Activated T-cell treated with anti-CD3 and anti-CD28 coated beads, Interleukin-2, amount 50 U/mL, for 24 hours (primary cell): ENCODE measurements around the gene CHID1.

ENCODE experiments used
- DNase-seq: peaks from one replicate; pipeline ENCODE4 v3.0.0-alpha.2; 2020
- H3K27ac Mint-ChIP-seq: 2 replicates; pipeline ENCODE4 v1.8.0; 2020; ENCODE audit warnings: mild to moderate bottlenecking, mixed read lengths
- H3K27me3 Mint-ChIP-seq: 2 replicates; pipeline ENCODE4 v1.8.0; 2020; ENCODE audit warnings: mixed read lengths
- H3K36me3 Mint-ChIP-seq: 2 replicates; pipeline ENCODE4 v1.8.0; 2020; ENCODE audit warnings: low read depth, mixed read lengths
- H3K4me1 Mint-ChIP-seq: 2 replicates; pipeline ENCODE4 v1.8.0; 2020; ENCODE audit warnings: low read depth, mixed read lengths
- H3K4me3 Mint-ChIP-seq: 2 replicates; pipeline ENCODE4 v1.8.0; 2020; ENCODE audit warnings: mild to moderate bottlenecking, moderate library complexity, mixed read lengths
- H3K9me3 Mint-ChIP-seq: 2 replicates; pipeline ENCODE4 v1.8.0; 2020; ENCODE audit warnings: mixed read lengths

The CHID1 gene

GRCh38 chr11:925158-925495, 14.5 kb upstream of the CHID1 start:
- no peak for DNase-seq
- no peak overlapping the region for H3K4me3 Mint-ChIP-seq
- H3K9me3 Mint-ChIP-seq = no peaks in the 10 kb centered on the region
- peaks cover 36% of the 10 kb centered on the region for H3K4me1 Mint-ChIP-seq
- peaks cover 26% of the 10 kb centered on the region for H3K36me3 Mint-ChIP-seq
- no peak overlapping the region for H3K27ac Mint-ChIP-seq
- no peaks in the 10 kb centered on the region for H3K27me3 Mint-ChIP-seq

- no peak overlapping the region for H3K27ac Mint-ChIP-seq
- DNase-seq = peak; percentile 39
- H3K9me3 Mint-ChIP-seq = no peaks in the 10 kb centered on the region
- H3K27me3 Mint-ChIP-seq = no peaks in the 10 kb centered on the region
- no peak overlapping the region for H3K4me3 Mint-ChIP-seq
- H3K4me1 Mint-ChIP-seq = peaks cover 33% of the 10 kb centered on the region
- peaks cover 23% of the 10 kb centered on the region for H3K36me3 Mint-ChIP-seq
Observed at GRCh38 chr11:924406-925157, 14.0 kb upstream of the CHID1 start.

GRCh38 chr11:923691-924405, 13.2 kb upstream of the CHID1 start:
- Mint-ChIP-seq H3K9me3 (no peaks in the 10 kb centered on the region), H3K4me1 (peaks cover 28% of the 10 kb centered on the region), H3K27me3 (no peaks in the 10 kb centered on the region), H3K4me3 (no peak overlapping the region), H3K27ac (no peak overlapping the region), H3K36me3 (peaks cover 17% of the 10 kb centered on the region)
- DNase-seq = no peak

GRCh38 chr11:921921-922678, 11.5 kb upstream of the CHID1 start:
- Mint-ChIP-seq H3K27ac (no peak overlapping the region), H3K9me3 (no peaks in the 10 kb centered on the region), H3K36me3 (peaks cover 9% of the 10 kb centered on the region), H3K4me1 (peaks cover 11% of the 10 kb centered on the region), H3K27me3 (no peaks in the 10 kb centered on the region), H3K4me3 (no peak overlapping the region)
- DNase-seq = no peak

GRCh38 chr11:917426-917825, 6.8 kb upstream of the CHID1 start:
- H3K4me3 Mint-ChIP-seq = no peak overlapping the region
- peaks cover 2% of the 10 kb centered on the region for H3K4me1 Mint-ChIP-seq
- H3K27ac Mint-ChIP-seq = no peak overlapping the region
- no peaks in the 10 kb centered on the region for H3K27me3 Mint-ChIP-seq
- DNase-seq = no peak
- no peaks in the 10 kb centered on the region for H3K9me3 Mint-ChIP-seq
- H3K36me3 Mint-ChIP-seq = no peaks in the 10 kb centered on the region

- no peak for DNase-seq
- Mint-ChIP-seq H3K36me3 (peaks cover 3% of the 10 kb centered on the region), H3K4me3 (no peak overlapping the region), H3K27me3 (no peaks in the 10 kb centered on the region), H3K4me1 (peaks cover 8% of the 10 kb centered on the region), H3K27ac (no peak overlapping the region), H3K9me3 (no peaks in the 10 kb centered on the region)
Observed at GRCh38 chr11:914747-915501, 4.3 kb upstream of the CHID1 start.

GRCh38 chr11:914204-914603, 3.6 kb upstream of the CHID1 start:
- no peaks in the 10 kb centered on the region for H3K9me3 Mint-ChIP-seq
- no peak for DNase-seq
- H3K36me3 Mint-ChIP-seq = peaks cover 11% of the 10 kb centered on the region
- H3K4me1 Mint-ChIP-seq = peaks cover 13% of the 10 kb centered on the region
- H3K27ac Mint-ChIP-seq = no peak overlapping the region
- H3K4me3 Mint-ChIP-seq = no peak overlapping the region
- no peaks in the 10 kb centered on the region for H3K27me3 Mint-ChIP-seq

GRCh38 chr11:913043-913442, 2.4 kb upstream of the CHID1 start:
- no peak for DNase-seq
- Mint-ChIP-seq H3K27me3 (no peaks in the 10 kb centered on the region), H3K27ac (no peak overlapping the region), H3K36me3 (peaks cover 21% of the 10 kb centered on the region), H3K4me1 (peaks cover 22% of the 10 kb centered on the region), H3K9me3 (no peaks in the 10 kb centered on the region), H3K4me3 (no peak overlapping the region)

GRCh38 chr11:912266-912665, 1.7 kb upstream of the CHID1 start:
- H3K4me3 Mint-ChIP-seq = no peak overlapping the region
- H3K27ac Mint-ChIP-seq = no peak overlapping the region
- H3K4me1 Mint-ChIP-seq = peaks cover 26% of the 10 kb centered on the region

GRCh38 chr11:911890-912219, 1.2 kb upstream of the CHID1 start:
- Mint-ChIP-seq H3K4me3 (peak overlapping the region; percentile 81), H3K27ac (peak overlapping the region; percentile 90), H3K36me3 (peaks cover 30% of the 10 kb centered on the region), H3K4me1 (peaks cover 26% of the 10 kb centered on the region), H3K9me3 (no peaks in the 10 kb centered on the region), H3K27me3 (no peaks in the 10 kb centered on the region)
- DNase-seq = no peak

More at GRCh38 chr11:912266-912665, 1.7 kb upstream of the CHID1 start:
- peaks cover 27% of the 10 kb centered on the region for H3K36me3 Mint-ChIP-seq
- no peak for DNase-seq
- H3K9me3 Mint-ChIP-seq = no peaks in the 10 kb centered on the region
- H3K27me3 Mint-ChIP-seq = no peaks in the 10 kb centered on the region

- no peaks in the 10 kb centered on the region for H3K27me3 Mint-ChIP-seq
- peak; percentile 57 for DNase-seq
- H3K4me3 Mint-ChIP-seq = peak overlapping the region; percentile 81
- peak overlapping the region; percentile 90 for H3K27ac Mint-ChIP-seq
- no peaks in the 10 kb centered on the region for H3K9me3 Mint-ChIP-seq
- H3K4me1 Mint-ChIP-seq = peaks cover 26% of the 10 kb centered on the region
- peaks cover 36% of the 10 kb centered on the region for H3K36me3 Mint-ChIP-seq
Observed at GRCh38 chr11:911031-911889, 650 bp upstream of the CHID1 start.

- H3K9me3 Mint-ChIP-seq = no peaks in the 10 kb centered on the region
- no peak for DNase-seq
- H3K4me3 Mint-ChIP-seq = peak overlapping the region; percentile 91
- H3K27me3 Mint-ChIP-seq = no peaks in the 10 kb centered on the region
- H3K27ac Mint-ChIP-seq = peak overlapping the region; percentile 90
- peaks cover 26% of the 10 kb centered on the region for H3K4me1 Mint-ChIP-seq
- peaks cover 44% of the 10 kb centered on the region for H3K36me3 Mint-ChIP-seq
Observed at GRCh38 chr11:910044-910588, 494 bp downstream of the CHID1 start.

- Mint-ChIP-seq H3K9me3 (no peaks in the 10 kb centered on the region), H3K4me1 (peaks cover 26% of the 10 kb centered on the region), H3K4me3 (peak overlapping the region; percentile 91), H3K27ac (peak overlapping the region; percentile 65), H3K27me3 (no peaks in the 10 kb centered on the region), H3K36me3 (peaks cover 51% of the 10 kb centered on the region)
- no peak for DNase-seq
Observed at GRCh38 chr11:909406-909805, 1.2 kb downstream of the CHID1 start.
